ENCODE measurements around the gene BCAT1.

The BCAT1 gene

GRCh38 chr12:24768415-24768814 is 180.5 kb downstream of the BCAT1 start:
- FAIRE-seq (no peak), DNase-seq (ENCODE audit: insufficient read length, low spot score) (no peak)
- no peak for TF ChIP-seq POLR2A (IDR thresholded peaks at IDR 0.05; ENCODE audit: low read depth, low read length)

- DNase-seq (ENCODE audit: insufficient read length, low spot score) (no peak), FAIRE-seq (no peak)
- TF ChIP-seq POLR2A (IDR thresholded peaks at IDR 0.05; ENCODE audit: low read depth, low read length) = no peak
These were observed 181.9 kb downstream of the BCAT1 start for GRCh38 chr12:24767016-24767415.

GRCh38 chr12:24764712-24765111 is 184.2 kb downstream of the BCAT1 start:
- no peak for TF ChIP-seq POLR2A (IDR thresholded peaks at IDR 0.05; ENCODE audit: low read depth, low read length)
- DNase-seq (ENCODE audit: insufficient read length, low spot score) (no peak), FAIRE-seq (no peak)

GRCh38 chr12:24760606-24761378 is 188.1 kb downstream of the BCAT1 start:
- FAIRE-seq (no peak), DNase-seq (ENCODE audit: insufficient read length, low spot score) (no peak)
- TF ChIP-seq POLR2A (IDR thresholded peaks at IDR 0.05; ENCODE audit: low read depth, low read length) = no peak

GRCh38 chr12:24760162-24760561 is 188.7 kb downstream of the BCAT1 start:
- TF ChIP-seq POLR2A (IDR thresholded peaks at IDR 0.05; ENCODE audit: low read depth, low read length) = no peak
- DNase-seq (ENCODE audit: insufficient read length, low spot score) (no peak), FAIRE-seq (no peak)

All from H54 (cell line).